Measurements from ENCODE around the gene MARCOL.

Gene MARCOL, protein sequence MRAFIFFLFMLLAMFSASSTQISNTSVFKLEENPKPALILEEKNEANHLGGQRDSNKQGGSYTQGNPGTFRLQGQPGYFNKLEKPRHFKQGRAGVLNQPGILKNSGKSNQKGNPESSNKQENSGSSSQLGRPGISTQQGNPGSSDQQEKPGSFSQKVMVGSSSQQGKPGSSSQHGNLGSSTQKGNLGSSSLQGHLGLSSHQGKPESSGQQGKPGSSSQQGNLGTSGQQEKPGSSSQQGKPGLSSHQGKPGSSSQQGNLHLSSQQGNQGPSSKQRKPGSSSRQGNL

DNA sequence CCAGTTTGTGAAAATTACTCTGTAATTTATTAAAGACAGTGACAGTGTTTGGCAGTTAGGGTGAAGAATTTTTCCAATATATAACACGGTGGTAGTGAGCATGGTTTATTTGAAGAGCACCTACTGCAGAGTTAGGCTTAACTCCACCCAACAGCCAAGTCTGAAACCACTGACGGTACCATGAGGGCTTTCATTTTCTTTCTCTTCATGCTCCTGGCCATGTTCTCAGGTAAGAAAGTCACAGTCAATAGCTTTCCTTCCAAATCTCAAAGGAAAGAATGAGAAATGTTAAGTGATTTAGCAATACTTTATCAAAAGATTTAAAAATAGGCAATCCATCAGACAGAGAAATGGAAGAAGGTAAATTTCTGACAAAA lies at the start of gene MARCOL:
Gene MARCOL, plus strand, starts transcription at position 108 of the 377 bp plus-strand sequence. Its CDS starts 73 bp downstream, at position 181.
- no peak for FAIRE-seq

DNA sequence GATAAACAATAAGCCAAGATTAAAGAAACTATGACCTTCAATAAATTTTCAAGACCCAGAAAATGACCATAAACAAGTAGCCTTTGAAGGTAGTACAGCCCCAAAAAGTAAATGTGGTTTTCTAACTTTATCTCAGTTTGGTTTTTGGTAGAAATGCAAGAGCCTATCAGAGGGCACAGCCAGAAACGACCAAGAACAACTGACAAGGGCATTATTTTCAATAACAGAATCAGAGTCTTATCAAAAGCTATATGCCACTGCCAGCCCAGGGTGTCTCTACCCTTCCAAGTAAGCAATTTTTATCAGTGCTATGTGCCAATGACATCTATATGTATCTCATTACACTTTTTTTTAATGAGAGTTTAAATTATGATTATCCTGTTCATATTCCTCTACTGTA lies 47.3 kb upstream of the MARCOL start:
- FAIRE-seq: no peak

DNA sequence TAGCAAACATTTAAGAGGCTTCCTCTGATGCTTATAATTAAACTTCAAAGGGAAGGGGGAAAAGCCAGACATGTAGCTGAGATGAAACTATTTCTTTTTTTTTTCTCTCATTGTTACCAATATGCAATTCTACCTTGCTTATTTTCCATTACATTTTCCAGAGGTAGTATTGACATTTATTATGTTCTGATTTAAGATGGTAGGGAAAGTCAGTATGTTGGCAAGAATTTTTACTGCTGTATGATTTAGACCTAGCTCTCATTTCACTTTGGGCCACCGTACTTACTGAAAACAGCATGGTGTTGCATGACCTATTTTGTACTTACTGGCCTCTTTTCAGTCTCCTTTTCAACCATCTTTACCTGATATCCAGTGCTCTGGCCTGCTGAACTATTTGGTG lies 45.1 kb upstream of the MARCOL start:
- no peak for FAIRE-seq

- no peak for FAIRE-seq
Observed at GRCh38 chr5:148201151-148201550, 37.2 kb upstream of the MARCOL start.

GRCh38 chr5:148202531-148203203 lies 35.7 kb upstream of the MARCOL start, which contains the start of gene SPINK6:
Gene SPINK6 (plus strand): TSS chr5:148203042. CDS start chr5:148203097, 55 bp downstream.
- FAIRE-seq: no peak

GRCh38 chr5:148205044-148205806 lies 33.1 kb upstream of the MARCOL start:
- no peak for FAIRE-seq

- no peak for FAIRE-seq
Observed at GRCh38 chr5:148205865-148206264, 32.5 kb upstream of the MARCOL start.

DNA sequence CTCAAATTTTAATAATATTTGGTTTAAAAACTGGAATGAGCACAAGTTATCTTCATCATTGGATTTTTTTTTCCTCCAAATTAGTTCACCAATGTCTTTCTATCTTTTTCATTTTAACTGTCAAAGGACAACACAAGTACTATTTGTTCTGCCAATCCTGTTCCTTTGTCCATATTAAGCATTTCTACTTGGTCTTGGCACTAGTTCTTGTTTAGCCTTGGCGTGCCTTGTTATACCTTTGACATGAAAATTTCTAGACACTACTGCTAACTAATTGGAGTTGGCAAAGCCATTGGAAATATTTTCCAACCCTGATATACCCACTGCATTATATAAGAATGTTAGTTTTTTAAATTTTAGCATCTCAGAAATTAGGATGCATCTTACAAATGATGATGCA lies 31.7 kb upstream of the MARCOL start:
- FAIRE-seq: no peak

- FAIRE-seq: no peak
Observed at GRCh38 chr5:148208226-148208625, 30.1 kb upstream of the MARCOL start.

- FAIRE-seq: no peak
Observed at GRCh38 chr5:148209151-148209770, 29.1 kb upstream of the MARCOL start.

DNA sequence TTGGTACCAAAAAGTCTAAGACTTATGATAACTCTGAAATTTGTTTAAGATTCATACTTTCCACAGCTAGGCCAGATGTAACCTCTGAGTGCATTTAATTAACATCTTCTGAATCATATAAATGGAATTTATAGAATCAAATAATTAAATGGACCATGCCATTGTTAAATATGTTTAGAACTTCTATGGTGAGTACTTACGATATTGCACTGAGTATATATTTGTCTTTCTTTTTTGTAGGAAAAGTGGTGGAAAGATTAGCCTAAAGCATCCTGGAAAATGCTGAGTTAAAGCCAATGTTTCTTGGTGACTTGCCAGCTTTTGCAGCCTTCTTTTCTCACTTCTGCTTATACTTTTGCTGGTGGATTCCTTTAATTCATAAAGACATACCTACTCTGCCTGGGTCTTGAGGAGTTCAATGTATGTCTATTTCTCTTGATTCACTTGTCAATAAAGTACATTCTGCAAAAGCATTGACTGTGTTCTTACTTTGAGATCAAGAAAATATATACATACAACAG lies 23.6 kb upstream of the MARCOL start:
- no peak for FAIRE-seq

DNA sequence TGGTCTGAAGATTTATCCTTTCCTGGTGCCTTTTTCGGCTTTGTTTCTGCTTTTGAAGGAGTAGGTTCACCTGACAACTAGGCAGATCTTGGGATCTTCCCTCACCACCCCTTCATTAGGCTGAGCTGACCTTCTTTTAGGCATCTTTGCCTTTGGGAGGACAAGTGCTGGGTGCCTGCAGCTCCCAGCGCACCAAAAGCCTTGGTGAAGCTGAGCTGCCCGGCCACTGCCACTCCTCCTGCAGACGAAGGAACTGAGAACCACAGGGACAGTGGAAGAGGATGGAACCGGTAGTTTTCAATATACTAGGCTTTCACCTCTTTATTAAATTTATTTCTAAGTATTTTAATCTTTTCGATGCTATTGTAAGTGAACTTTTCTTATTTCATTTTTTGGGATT lies 16.8 kb upstream of the MARCOL start:
- no peak for FAIRE-seq

GRCh38 chr5:148224117-148224742 lies 14.1 kb upstream of the MARCOL start:
- FAIRE-seq: no peak

DNA sequence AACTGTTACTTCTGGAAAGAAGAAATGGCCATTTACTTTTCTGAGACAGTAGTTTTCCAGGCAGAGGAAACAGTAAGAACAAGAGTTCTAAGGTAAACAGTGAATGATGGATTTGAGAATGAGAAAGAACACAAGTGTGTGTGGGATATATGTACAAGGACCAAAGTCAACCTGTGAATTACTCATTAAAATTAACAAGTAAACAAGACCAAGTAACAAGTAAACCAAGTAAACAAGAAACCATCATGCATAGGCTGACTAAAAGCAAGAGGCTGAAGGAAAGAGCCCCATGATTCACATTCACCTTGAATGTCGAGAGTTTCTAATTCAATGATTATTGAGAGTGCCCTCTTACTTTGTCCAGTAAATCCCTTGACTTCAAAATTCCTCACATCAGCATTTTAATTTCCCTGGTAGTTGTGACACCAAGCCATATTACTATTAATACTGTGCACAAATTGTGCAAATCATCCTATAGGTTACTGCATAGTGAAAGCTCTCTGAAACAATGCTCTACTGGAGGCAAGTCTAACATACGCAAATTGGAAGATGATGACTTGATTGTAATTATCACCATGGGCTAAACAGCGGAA lies 9.8 kb upstream of the MARCOL start:
- FAIRE-seq: no peak

GRCh38 chr5:148229840-148230239 lies 8.5 kb upstream of the MARCOL start:
- FAIRE-seq: no peak

DNA sequence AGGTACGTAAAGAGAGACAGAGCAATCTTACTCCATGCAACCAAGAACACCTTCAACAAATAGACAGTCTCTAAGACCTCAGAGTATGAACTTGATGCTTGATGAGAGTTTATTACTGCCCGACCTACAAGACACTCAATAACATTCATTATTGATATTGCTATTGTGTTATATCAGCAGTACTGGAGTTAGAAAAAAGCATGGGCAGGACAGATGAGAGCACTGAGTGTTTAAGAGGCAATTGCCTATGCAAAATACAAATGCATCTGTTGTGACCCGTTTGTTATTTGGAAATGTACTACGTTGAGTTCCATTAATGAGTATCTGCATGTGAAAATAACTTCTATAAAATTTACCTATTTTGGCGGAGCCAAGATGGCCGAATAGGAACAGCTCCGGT lies 8.1 kb upstream of the MARCOL start:
- no peak for FAIRE-seq

DNA sequence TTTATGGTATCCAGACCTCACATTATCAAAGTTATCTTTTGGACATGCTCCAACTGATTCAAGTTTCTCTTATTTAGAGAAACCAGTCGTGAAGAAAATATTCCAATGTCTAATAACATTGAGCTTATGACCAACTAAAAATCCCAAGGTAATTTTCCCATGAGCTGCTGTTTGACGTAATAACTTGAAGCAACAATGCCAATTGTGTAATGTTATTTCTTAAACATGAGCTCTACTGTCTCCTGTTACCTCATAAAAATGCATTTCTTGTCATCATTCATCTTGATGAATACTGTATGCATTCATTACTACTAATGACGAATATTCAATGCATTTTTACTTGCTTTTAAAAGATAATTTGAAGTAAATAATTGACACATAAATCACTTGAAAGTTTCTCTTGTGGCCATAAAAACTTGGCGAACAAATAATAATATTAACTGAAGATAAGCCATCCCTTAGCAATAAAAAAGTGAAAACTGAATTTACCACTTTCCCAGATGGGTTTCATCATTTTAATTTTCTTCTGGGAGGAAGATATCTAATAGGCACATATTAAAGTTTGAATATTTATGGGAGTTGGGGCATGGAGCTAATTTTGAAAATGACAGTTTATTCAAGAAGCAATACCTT lies 424 bp upstream of the MARCOL start:
- FAIRE-seq: no peak

GRCh38 chr5:148248894-148249293 lies 10.6 kb downstream of the MARCOL start:
- no peak for FAIRE-seq

DNA sequence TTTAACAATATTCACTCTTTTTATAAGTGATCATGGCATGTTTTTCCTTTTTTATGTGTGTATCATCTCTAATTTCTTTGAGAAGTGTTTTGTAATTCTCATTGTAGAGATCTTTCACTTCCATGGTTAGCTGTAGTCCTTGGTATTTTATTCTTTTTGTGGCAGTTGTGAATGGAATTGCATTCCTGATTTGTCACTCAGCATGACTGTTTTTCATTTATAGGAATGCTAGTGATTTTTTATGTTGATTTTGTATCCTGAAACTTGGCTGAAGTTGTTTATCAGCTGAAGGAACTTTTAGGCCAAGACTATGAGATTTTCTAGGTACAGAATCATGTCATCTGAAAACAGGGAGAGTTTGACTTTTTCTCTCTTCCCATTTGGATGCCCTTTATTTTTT lies 17.1 kb downstream of the MARCOL start:
- FAIRE-seq: no peak

DNA sequence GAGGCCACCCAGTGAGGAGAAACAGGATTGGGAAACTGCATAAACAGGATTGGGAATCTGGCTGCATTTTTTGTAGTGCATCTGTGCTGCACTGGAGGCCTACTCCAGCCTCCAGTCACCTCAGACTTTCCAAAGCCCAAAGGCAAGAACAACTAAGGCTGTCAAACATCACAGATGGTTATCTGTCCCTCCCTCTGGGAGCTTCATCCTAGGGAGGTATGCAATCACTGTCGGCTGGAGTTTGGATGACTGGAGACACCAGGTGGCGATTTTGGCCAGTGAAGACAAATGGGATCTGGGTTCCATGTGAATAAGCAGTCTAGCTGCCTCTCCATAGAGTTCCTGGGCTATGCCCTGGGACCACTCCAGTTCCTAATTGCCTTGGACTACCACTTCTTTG lies 21.0 kb downstream of the MARCOL start:
- no peak for FAIRE-seq

DNA sequence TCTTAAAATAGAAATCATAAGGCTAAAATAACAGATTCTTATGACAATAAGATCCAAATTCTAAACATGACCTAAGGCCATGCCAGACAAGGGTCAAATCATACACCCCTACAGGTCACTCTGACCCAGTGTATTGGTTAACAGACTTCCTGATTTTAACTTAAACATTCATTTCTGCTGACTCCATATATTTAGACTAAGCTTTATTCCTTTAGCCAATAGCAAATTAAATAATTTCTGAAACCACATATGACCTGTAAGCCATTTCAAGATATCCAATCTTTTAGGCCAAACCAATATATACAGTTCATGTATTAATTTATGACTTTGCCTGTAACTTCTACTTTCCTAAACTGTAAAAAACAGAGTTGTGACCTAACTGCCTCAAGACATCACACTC lies 22.9 kb downstream of the MARCOL start:
- FAIRE-seq: no peak

DNA sequence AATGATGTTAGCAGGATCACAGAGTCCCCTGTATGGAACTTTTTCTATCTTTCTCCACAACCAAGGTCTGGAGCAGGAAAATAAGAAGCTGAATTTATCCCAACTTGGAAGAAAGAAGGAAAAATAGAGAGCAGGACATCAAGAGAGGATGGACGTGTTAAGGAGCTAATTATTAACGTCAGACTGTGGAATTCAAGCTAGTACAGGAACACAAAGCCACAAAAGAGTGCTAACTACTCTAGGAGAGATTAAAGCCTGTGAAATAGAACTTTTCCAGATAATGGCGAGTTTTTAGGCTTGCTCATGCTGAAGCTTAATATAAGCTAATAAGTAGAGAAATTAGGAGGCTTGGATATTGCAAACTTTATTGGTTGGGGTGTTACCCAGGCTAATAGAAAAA lies 29.6 kb downstream of the MARCOL start:
- FAIRE-seq: no peak

All from G401.6 (cell line).